A673 (cell line): Measurements from ENCODE around the gene TRIM8.

ENCODE experiments used
- EZH2 ChIP-seq: fragments of 200-600 bp; sonication (generic); IDR thresholded peaks from 2 replicates; pipeline ENCODE4 v1.6.1; 2017; ENCODE audit warnings: borderline replicate concordance, low read depth, mild to moderate bottlenecking, mixed read lengths, antibody characterized with exemption, low read length; ENCODE audit not compliant: poor library complexity, severe bottlenecking
- TF ChIP-seq, protein P1 (sequence below): fragments of 300-800, 200-600 bp; sonication (generic); conservative IDR thresholded peaks from 2 replicates; pipeline ENCODE4 v1.5.1; 2017; ENCODE audit warnings: low read depth, mild to moderate bottlenecking, antibody characterized with exemption, low read length, moderate library complexity, mixed read lengths

DNA sequence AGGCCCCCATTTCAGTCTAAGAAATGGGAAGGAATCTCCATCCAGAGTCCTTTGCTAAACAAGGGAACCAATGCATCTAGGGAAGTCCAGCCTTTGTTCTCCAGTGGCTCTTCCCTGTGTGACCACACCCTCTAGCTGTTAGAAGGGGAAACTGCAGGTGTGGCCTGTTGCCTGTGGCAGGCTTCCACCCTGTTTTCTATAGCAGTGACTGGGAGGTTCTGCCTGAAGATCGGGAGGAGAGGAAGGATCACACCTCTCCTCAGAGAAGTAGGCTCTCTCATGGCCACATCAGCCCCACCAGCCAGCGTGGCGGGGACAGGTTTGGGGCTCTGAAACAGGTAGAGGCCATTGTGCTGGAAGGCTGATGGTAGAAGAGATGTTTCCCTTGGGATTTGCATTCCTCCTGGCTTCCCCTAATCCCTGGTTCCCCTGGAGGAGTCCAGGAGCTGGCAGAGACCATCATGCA, 47.7 kb upstream of the TRIM8 start:
- TF ChIP-seq, protein P1, sequence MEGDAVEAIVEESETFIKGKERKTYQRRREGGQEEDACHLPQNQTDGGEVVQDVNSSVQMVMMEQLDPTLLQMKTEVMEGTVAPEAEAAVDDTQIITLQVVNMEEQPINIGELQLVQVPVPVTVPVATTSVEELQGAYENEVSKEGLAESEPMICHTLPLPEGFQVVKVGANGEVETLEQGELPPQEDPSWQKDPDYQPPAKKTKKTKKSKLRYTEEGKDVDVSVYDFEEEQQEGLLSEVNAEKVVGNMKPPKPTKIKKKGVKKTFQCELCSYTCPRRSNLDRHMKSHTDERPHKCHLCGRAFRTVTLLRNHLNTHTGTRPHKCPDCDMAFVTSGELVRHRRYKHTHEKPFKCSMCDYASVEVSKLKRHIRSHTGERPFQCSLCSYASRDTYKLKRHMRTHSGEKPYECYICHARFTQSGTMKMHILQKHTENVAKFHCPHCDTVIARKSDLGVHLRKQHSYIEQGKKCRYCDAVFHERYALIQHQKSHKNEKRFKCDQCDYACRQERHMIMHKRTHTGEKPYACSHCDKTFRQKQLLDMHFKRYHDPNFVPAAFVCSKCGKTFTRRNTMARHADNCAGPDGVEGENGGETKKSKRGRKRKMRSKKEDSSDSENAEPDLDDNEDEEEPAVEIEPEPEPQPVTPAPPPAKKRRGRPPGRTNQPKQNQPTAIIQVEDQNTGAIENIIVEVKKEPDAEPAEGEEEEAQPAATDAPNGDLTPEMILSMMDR, result peak; percentile 80
- TF ChIP-seq EZH2, result no peak
